Adrenal gland (tissue), 5 donors: Measurements from ENCODE around the gene CYCS.

Experiments
- CTCF ChIP-seq, 6 experiments: fragments of 450-650 bp in 4 of 6; fragments of 200-600 bp in 2 of 6; sonication (generic) in 1 of 6; IDR thresholded peaks; 1 replicate in 5 of 6; 2 replicates in 1 of 6; pipeline versions ENCODE4 v1.5.1 to v1.8.0; 2016 to 2021; ENCODE audit warnings: antibody characterized with exemption in 6 of 6, mild to moderate bottlenecking in 2 of 6, moderate library complexity in 1 of 6
- POLR2A ChIP-seq, 2 donors: fragments of 450-650 bp; IDR thresholded peaks; one replicate each; pipeline ENCODE4 v1.6.1; 2017; ENCODE audit warnings: antibody characterized with exemption in 2 of 2, mild to moderate bottlenecking in 2 of 2, moderate library complexity in 1 of 2
- donor health status: DM: no; HTN: no; CAD: no.

- TF ChIP-seq CTCF (IDR thresholded peaks at IDR 0.05) (no peak), POLR2A (IDR thresholded peaks at IDR 0.05) (no peak)
These were observed 51.6 kb downstream of the CYCS start for GRCh38 chr7:25073451-25073850.
